ENCODE measurements around the gene ALOX12B. TPM values are rescaled to one million over a fixed set of nuclear protein-coding genes. Genes with fewer than 3 reads are reported as not detected.

The ALOX12B gene
- polyA plus RNA-seq, 2 of the 4 experiments (the other 2 are of a cell fraction), result 0.63 to 1.0 TPM

GRCh38 chr17:8120520-8121406 lies 33.2 kb upstream of the ALOX12B start:
- peak overlapping the region; percentile 56 for H3K4me3 ChIP-seq
- no peaks in the 10 kb centered on the region for H3K9me3 ChIP-seq
- ATAC-seq (peak; percentile 1 to 6; a peak in 3 of 6 replicates), FAIRE-seq (no peak), DNase-seq (ENCODE audit: low read depth in 1 of 2, low spot score in 1 of 2) (peak; percentile 78 to 93)
- H3K4me1 ChIP-seq, result peaks cover 27% of the 10 kb centered on the region
- ChIA-PET POLR2A (interaction anchor here (0.5 to 4.4 kb wide), 19 partner anchors 33 to 256 kb away, joined by 3 to 41 read pairs (median 7); partner anchors contain the start of genes CTC1, KRABD2, PFAS and SLC25A35), CTCF (interaction anchor here (0.7 to 24.1 kb wide), 18 partner anchors 15 to 180 kb away, joined by 3 to 1490 read pairs (median 10); partner anchors contain the start of genes ALOX12B, PER1 and VAMP2)
- peak overlapping the region; percentile 95 for H3K4me2 ChIP-seq
- under 1% methylated on average over 40 of the region's 40 CpGs for WGBS (ENCODE audit: missing lambda C conversion rate)
- peak overlapping the region; percentile 65 to 83 for H3K27ac ChIP-seq
- TF ChIP-seq EHMT2 (IDR thresholded peaks at IDR 0.05; ENCODE audit: low read depth) (no peak), SMC3 (IDR thresholded peaks at IDR 0.05) (no peak), HOXB13 (CRISPR knock-in tag; IDR thresholded peaks at IDR 0.05; ENCODE audit: low read depth) (peak; percentile 59; the same call in 1 of the 2 replicates), KDM5A (IDR thresholded peaks at IDR 0.05) (no peak), CHD4 (IDR thresholded peaks at IDR 0.05; ENCODE audit: borderline replicate concordance) (peak; percentile 75; the same call in 1 of the 2 replicates), CHD2 (IDR thresholded peaks at IDR 0.05; ENCODE audit: low read length, partially characterized antibody) (no peak), HOXA7 (CRISPR knock-in tag; IDR thresholded peaks at IDR 0.05) (0 out of 2 replicates have a peak, but pooled peaks have one; percentile 30), TFCP2L1 (CRISPR knock-in tag; IDR thresholded peaks at IDR 0.05) (no peak), SREBF2 (IDR thresholded peaks at IDR 0.05) (peak; percentile 77), HOXB5 (CRISPR knock-in tag; IDR thresholded peaks at IDR 0.05) (peak; percentile 70; the same call in 1 of the 2 replicates), ZC3H11A (IDR thresholded peaks at IDR 0.05) (no peak), FOXS1 (CRISPR knock-in tag; IDR thresholded peaks at IDR 0.05) (0 out of 2 replicates have a peak, but pooled peaks have one; percentile 43), RCOR1 (IDR thresholded peaks at IDR 0.05; ENCODE audit: low read depth, low read length) (0 out of 2 replicates have a peak, but pooled peaks have one; percentile 26), ZNF302 (CRISPR knock-in tag; IDR thresholded peaks at IDR 0.05) (no peak), RARB (CRISPR knock-in tag; IDR thresholded peaks at IDR 0.05) (no peak), MYC (IDR thresholded peaks at IDR 0.05; ENCODE audit: borderline replicate concordance, low read length) (0 out of 2 replicates have a peak, but pooled peaks have one; percentile 57), PHF8 (IDR thresholded peaks at IDR 0.05; ENCODE audit: borderline replicate concordance, low read depth) (peak; percentile 50), FOSL2 (IDR thresholded peaks at IDR 0.05) (no peak), FOSL2 (CRISPR knock-in tag; IDR thresholded peaks at IDR 0.05) (peak; percentile 38; the same call in 1 of the 2 replicates), MAFK (IDR thresholded peaks at IDR 0.05; ENCODE audit: partially characterized antibody) (peak; percentile 29), BHLHE40 (IDR thresholded peaks at IDR 0.05; ENCODE audit: low read depth, low read length) (no peak), ZFP36 (IDR thresholded peaks at IDR 0.05; ENCODE audit: borderline replicate concordance, partially characterized antibody) (no peak), NFE2L2 (conservative IDR thresholded peaks at IDR 0.05; ENCODE audit: low read length) (no peak), CBX8 (IDR thresholded peaks at IDR 0.05) (no peak), ZSCAN20 (CRISPR knock-in tag; IDR thresholded peaks at IDR 0.05) (no peak), POLR2AphosphoS2 (conservative IDR thresholded peaks at IDR 0.05; ENCODE audit: low read length) (0 out of 2 replicates have a peak, but pooled peaks have one; percentile 66), NPAS2 (CRISPR knock-in tag; IDR thresholded peaks at IDR 0.05; ENCODE audit: borderline replicate concordance) (no peak), EP300 (IDR thresholded peaks at IDR 0.05) (no peak), TP53 (CRISPR knock-in tag; IDR thresholded peaks at IDR 0.05) (peak; percentile 7)
- TF ChIP-seq, protein P1, sequence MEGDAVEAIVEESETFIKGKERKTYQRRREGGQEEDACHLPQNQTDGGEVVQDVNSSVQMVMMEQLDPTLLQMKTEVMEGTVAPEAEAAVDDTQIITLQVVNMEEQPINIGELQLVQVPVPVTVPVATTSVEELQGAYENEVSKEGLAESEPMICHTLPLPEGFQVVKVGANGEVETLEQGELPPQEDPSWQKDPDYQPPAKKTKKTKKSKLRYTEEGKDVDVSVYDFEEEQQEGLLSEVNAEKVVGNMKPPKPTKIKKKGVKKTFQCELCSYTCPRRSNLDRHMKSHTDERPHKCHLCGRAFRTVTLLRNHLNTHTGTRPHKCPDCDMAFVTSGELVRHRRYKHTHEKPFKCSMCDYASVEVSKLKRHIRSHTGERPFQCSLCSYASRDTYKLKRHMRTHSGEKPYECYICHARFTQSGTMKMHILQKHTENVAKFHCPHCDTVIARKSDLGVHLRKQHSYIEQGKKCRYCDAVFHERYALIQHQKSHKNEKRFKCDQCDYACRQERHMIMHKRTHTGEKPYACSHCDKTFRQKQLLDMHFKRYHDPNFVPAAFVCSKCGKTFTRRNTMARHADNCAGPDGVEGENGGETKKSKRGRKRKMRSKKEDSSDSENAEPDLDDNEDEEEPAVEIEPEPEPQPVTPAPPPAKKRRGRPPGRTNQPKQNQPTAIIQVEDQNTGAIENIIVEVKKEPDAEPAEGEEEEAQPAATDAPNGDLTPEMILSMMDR (IDR thresholded peaks at IDR 0.05), result no peak; the same call in 1 of the 3 replicates
- TF ChIP-seq, protein P2, sequence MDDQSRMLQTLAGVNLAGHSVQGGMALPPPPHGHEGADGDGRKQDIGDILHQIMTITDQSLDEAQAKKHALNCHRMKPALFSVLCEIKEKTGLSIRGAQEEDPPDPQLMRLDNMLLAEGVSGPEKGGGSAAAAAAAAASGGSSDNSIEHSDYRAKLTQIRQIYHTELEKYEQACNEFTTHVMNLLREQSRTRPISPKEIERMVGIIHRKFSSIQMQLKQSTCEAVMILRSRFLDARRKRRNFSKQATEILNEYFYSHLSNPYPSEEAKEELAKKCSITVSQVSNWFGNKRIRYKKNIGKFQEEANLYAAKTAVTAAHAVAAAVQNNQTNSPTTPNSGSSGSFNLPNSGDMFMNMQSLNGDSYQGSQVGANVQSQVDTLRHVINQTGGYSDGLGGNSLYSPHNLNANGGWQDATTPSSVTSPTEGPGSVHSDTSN (IDR thresholded peaks at IDR 0.05), result peak; percentile 47; the same call in 1 of the 2 replicates
- TF ChIP-seq, protein P3, sequence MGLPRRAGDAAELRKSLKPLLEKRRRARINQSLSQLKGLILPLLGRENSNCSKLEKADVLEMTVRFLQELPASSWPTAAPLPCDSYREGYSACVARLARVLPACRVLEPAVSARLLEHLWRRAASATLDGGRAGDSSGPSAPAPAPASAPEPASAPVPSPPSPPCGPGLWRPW (IDR thresholded peaks at IDR 0.05), result no peak
- TF ChIP-seq, protein P4, sequence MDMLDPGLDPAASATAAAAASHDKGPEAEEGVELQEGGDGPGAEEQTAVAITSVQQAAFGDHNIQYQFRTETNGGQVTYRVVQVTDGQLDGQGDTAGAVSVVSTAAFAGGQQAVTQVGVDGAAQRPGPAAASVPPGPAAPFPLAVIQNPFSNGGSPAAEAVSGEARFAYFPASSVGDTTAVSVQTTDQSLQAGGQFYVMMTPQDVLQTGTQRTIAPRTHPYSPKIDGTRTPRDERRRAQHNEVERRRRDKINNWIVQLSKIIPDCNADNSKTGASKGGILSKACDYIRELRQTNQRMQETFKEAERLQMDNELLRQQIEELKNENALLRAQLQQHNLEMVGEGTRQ (IDR thresholded peaks at IDR 0.05), result no peak; the same call in 1 of the 2 replicates
- TF ChIP-seq, protein P5, sequence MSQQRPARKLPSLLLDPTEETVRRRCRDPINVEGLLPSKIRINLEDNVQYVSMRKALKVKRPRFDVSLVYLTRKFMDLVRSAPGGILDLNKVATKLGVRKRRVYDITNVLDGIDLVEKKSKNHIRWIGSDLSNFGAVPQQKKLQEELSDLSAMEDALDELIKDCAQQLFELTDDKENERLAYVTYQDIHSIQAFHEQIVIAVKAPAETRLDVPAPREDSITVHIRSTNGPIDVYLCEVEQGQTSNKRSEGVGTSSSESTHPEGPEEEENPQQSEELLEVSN (IDR thresholded peaks at IDR 0.05; ENCODE audit: borderline replicate concordance, low read depth), result no peak; the same call in 1 of the 2 replicates
- TF ChIP-seq, protein P6, sequence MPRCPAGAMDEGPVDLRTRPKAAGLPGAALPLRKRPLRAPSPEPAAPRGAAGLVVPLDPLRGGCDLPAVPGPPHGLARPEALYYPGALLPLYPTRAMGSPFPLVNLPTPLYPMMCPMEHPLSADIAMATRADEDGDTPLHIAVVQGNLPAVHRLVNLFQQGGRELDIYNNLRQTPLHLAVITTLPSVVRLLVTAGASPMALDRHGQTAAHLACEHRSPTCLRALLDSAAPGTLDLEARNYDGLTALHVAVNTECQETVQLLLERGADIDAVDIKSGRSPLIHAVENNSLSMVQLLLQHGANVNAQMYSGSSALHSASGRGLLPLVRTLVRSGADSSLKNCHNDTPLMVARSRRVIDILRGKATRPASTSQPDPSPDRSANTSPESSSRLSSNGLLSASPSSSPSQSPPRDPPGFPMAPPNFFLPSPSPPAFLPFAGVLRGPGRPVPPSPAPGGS (IDR thresholded peaks at IDR 0.05), result no peak
